GM10248 (cell line): ENCODE measurements around the gene RUFY3.

Experiments used
- CTCF ChIA-PET: fragments of 300-600 bp; sonication (Branson Sonifier 250); formaldehyde crosslinking; extraction: SDS; loops from one replicate; lab custom pipeline; 2021; ENCODE audit warnings: antibody characterized with exemption; lab: Yijun Ruan, JAX
- POLR2A ChIA-PET: fragments of 350-650 bp; sonication (Branson Sonifier 250); formaldehyde crosslinking; extraction: SDS; loops from one replicate; lab custom pipeline; 2020; ENCODE audit warnings: antibody characterized with exemption; lab: Yijun Ruan, JAX
- DNase-seq: peaks from one replicate; pipeline ENCODE4 v3.0.0; 2012; ENCODE audit errors: extremely low spot score
- CTCF ChIP-seq: IDR thresholded peaks from 2 replicates; pipeline ENCODE4 v1.5.1; 2012; ENCODE audit warnings: mild to moderate bottlenecking, low read depth; ENCODE audit errors: extremely low read depth, missing control alignments, control extremely low read depth

RUFY3 gene

GRCh38 chr4:70788733-70789132 is 67.0 kb downstream of the RUFY3 start:
- TF ChIP-seq CTCF: no peak
- ChIA-PET POLR2A (no interaction called here), CTCF (no interaction called here)
- DNase-seq: no peak

- no peak for TF ChIP-seq CTCF
- POLR2A ChIA-PET: no interaction called here
- CTCF ChIA-PET: interaction anchor here (1.4 kb wide), 1 partner anchor 35 kb away, joined by 3 read pairs; no protein-coding TSS in a partner anchor
- DNase-seq: no peak
Measured at GRCh38 chr4:70793626-70794025, 71.9 kb downstream of the RUFY3 start.

- peak; percentile 33 for DNase-seq
- ChIA-PET CTCF (interaction anchor here (0.6 to 1.9 kb wide), 6 partner anchors 10 to 84 kb away, joined by 3 to 8 read pairs (median 4); no protein-coding TSS in a partner anchor), POLR2A (interaction anchor here (0.5 kb wide), 1 partner anchor 52 kb away, joined by 3 read pairs; no protein-coding TSS in a partner anchor)
- no peak for TF ChIP-seq CTCF
Measured at GRCh38 chr4:70801265-70801809, 79.6 kb downstream of the RUFY3 start.

- CTCF ChIA-PET: interaction anchor here (0.9 to 1.9 kb wide), 4 partner anchors 20 to 151 kb away, joined by 3 to 8 read pairs (median 3); no protein-coding TSS in a partner anchor
- no peak for TF ChIP-seq CTCF
- POLR2A ChIA-PET: interaction anchor here (0.6 kb wide), 1 partner anchor 25 kb away, joined by 3 read pairs; no protein-coding TSS in a partner anchor
- DNase-seq: no peak
Measured at GRCh38 chr4:70802928-70803580, 81.3 kb downstream of the RUFY3 start.

GRCh38 chr4:70808151-70808550 is 86.4 kb downstream of the RUFY3 start:
- TF ChIP-seq CTCF: no peak
- CTCF ChIA-PET: interaction anchor here (1.2 kb wide), 1 partner anchor 44 kb away, joined by 3 read pairs; no protein-coding TSS in a partner anchor

GRCh38 chr4:70815370-70815769 is 93.6 kb downstream of the RUFY3 start:
- ChIA-PET CTCF (interaction anchor here (0.8 to 1.7 kb wide), 4 partner anchors 13 to 126 kb away, joined by 3 to 4 read pairs (median 3); no protein-coding TSS in a partner anchor), POLR2A (no interaction called here)

More at GRCh38 chr4:70808151-70808550, 86.4 kb downstream of the RUFY3 start:
- POLR2A ChIA-PET: no interaction called here
- DNase-seq: no peak

More at GRCh38 chr4:70815370-70815769, 93.6 kb downstream of the RUFY3 start:
- no peak for DNase-seq
- no peak for TF ChIP-seq CTCF
